Adipocyte (in vitro differentiated cells): ENCODE results near the gene C4orf50.

Experiments used
- DNase-seq: peaks from one replicate; pipeline ENCODE4 v3.0.0-alpha.2; 2015; ENCODE audit warnings: low read depth
- H3K27me3 ChIP-seq: replicated peaks from 2 replicates; pipeline ENCODE4 v1.7.0; 2013; ENCODE audit warnings: mild to moderate bottlenecking, low read length, moderate library complexity; ENCODE audit not compliant: control insufficient read depth, insufficient read depth
- H3K36me3 ChIP-seq: 2 replicates; pipeline ENCODE4 v1.7.0; 2013; ENCODE audit warnings: low read length, mild to moderate bottlenecking, moderate library complexity; ENCODE audit not compliant: control insufficient read depth, insufficient read depth, severe bottlenecking
- H3K4me1 ChIP-seq: 2 replicates; pipeline ENCODE4 v1.7.0; 2013; ENCODE audit warnings: mild to moderate bottlenecking, low read length, moderate library complexity; ENCODE audit not compliant: control insufficient read depth, insufficient read depth
- H3K4me3 ChIP-seq: 2 replicates; pipeline ENCODE4 v1.7.0; 2013; ENCODE audit warnings: mild to moderate bottlenecking, low read length, moderate library complexity
- H3K9ac ChIP-seq: 2 replicates; pipeline ENCODE4 v1.7.0; 2013; ENCODE audit warnings: mild to moderate bottlenecking, low read length, moderate library complexity
- H3K9me3 ChIP-seq: 2 replicates; pipeline ENCODE4 v1.7.0; 2013; ENCODE audit warnings: mild to moderate bottlenecking, low read length, moderate library complexity; ENCODE audit not compliant: control insufficient read depth

C4orf50 gene

GRCh38 chr4:5883916-5884315 is 134.3 kb downstream of the C4orf50 start:
- no peak for DNase-seq
- peaks cover 8% of the 10 kb centered on the region for H3K9me3 ChIP-seq
- H3K9ac ChIP-seq, result no peak overlapping the region
- H3K27me3 ChIP-seq, result peaks cover 49% of the 10 kb centered on the region
- no peaks in the 10 kb centered on the region for H3K36me3 ChIP-seq
- H3K4me3 ChIP-seq, result no peak overlapping the region
- no peaks in the 10 kb centered on the region for H3K4me1 ChIP-seq

- Histone ChIP-seq H3K4me1 (no peaks in the 10 kb centered on the region), H3K27me3 (peaks cover 56% of the 10 kb centered on the region), H3K9ac (no peak overlapping the region), H3K9me3 (peaks cover 8% of the 10 kb centered on the region), H3K36me3 (no peaks in the 10 kb centered on the region), H3K4me3 (no peak overlapping the region)
- no peak for DNase-seq
Measured at GRCh38 chr4:5882947-5883346, 135.3 kb downstream of the C4orf50 start.

- H3K9ac ChIP-seq, result no peak overlapping the region
- peaks cover 58% of the 10 kb centered on the region for H3K27me3 ChIP-seq
- no peak for DNase-seq
- H3K36me3 ChIP-seq, result no peaks in the 10 kb centered on the region
- H3K9me3 ChIP-seq, result peaks cover 8% of the 10 kb centered on the region
- no peak overlapping the region for H3K4me3 ChIP-seq
- no peaks in the 10 kb centered on the region for H3K4me1 ChIP-seq
Measured at GRCh38 chr4:5881340-5881739, 136.9 kb downstream of the C4orf50 start.

- Histone ChIP-seq H3K9ac (no peak overlapping the region), H3K9me3 (peaks cover 8% of the 10 kb centered on the region), H3K4me3 (no peak overlapping the region), H3K36me3 (no peaks in the 10 kb centered on the region), H3K4me1 (no peaks in the 10 kb centered on the region), H3K27me3 (peaks cover 53% of the 10 kb centered on the region)
- DNase-seq, result no peak
Measured at GRCh38 chr4:5878359-5878758, 139.9 kb downstream of the C4orf50 start.

GRCh38 chr4:5877392-5877791 is 140.8 kb downstream of the C4orf50 start:
- Histone ChIP-seq H3K36me3 (no peaks in the 10 kb centered on the region), H3K9ac (no peak overlapping the region), H3K4me1 (no peaks in the 10 kb centered on the region), H3K4me3 (no peak overlapping the region), H3K27me3 (peaks cover 57% of the 10 kb centered on the region), H3K9me3 (peaks cover 8% of the 10 kb centered on the region)
- no peak for DNase-seq

- DNase-seq, result peak; percentile 34
- H3K4me3 ChIP-seq, result no peak overlapping the region
- no peaks in the 10 kb centered on the region for H3K36me3 ChIP-seq
- no peak overlapping the region for H3K9ac ChIP-seq
- no peaks in the 10 kb centered on the region for H3K4me1 ChIP-seq
- no peaks in the 10 kb centered on the region for H3K9me3 ChIP-seq
- H3K27me3 ChIP-seq, result peaks cover 45% of the 10 kb centered on the region
Measured at GRCh38 chr4:5874811-5875449, 143.3 kb downstream of the C4orf50 start.

- H3K9me3 ChIP-seq, result no peaks in the 10 kb centered on the region
- no peaks in the 10 kb centered on the region for H3K4me1 ChIP-seq
- H3K9ac ChIP-seq, result no peak overlapping the region
- H3K27me3 ChIP-seq, result peaks cover 43% of the 10 kb centered on the region
- no peak for DNase-seq
- H3K4me3 ChIP-seq, result no peak overlapping the region
- no peaks in the 10 kb centered on the region for H3K36me3 ChIP-seq
Measured at GRCh38 chr4:5870701-5871100, 147.5 kb downstream of the C4orf50 start.

- Histone ChIP-seq H3K9ac (no peak overlapping the region), H3K27me3 (peaks cover 43% of the 10 kb centered on the region), H3K4me1 (no peaks in the 10 kb centered on the region), H3K36me3 (no peaks in the 10 kb centered on the region), H3K4me3 (no peak overlapping the region), H3K9me3 (no peaks in the 10 kb centered on the region)
- no peak for DNase-seq
Measured at GRCh38 chr4:5869966-5870619, 148.1 kb downstream of the C4orf50 start.

GRCh38 chr4:5867866-5868265 is 150.4 kb downstream of the C4orf50 start:
- DNase-seq, result no peak
- peaks cover 6% of the 10 kb centered on the region for H3K4me1 ChIP-seq
- H3K27me3 ChIP-seq, result peaks cover 44% of the 10 kb centered on the region
- no peak overlapping the region for H3K9ac ChIP-seq
- H3K36me3 ChIP-seq, result no peaks in the 10 kb centered on the region
- H3K4me3 ChIP-seq, result no peak overlapping the region
- H3K9me3 ChIP-seq, result no peaks in the 10 kb centered on the region

- H3K9ac ChIP-seq, result no peak overlapping the region
- no peak for DNase-seq
- peaks cover 6% of the 10 kb centered on the region for H3K4me1 ChIP-seq
- no peaks in the 10 kb centered on the region for H3K9me3 ChIP-seq
- no peaks in the 10 kb centered on the region for H3K36me3 ChIP-seq
- H3K4me3 ChIP-seq, result no peak overlapping the region
- H3K27me3 ChIP-seq, result peaks cover 43% of the 10 kb centered on the region
Measured at GRCh38 chr4:5866841-5867813, 151.1 kb downstream of the C4orf50 start.

- DNase-seq, result no peak
- Histone ChIP-seq H3K9ac (no peak overlapping the region), H3K4me3 (no peak overlapping the region), H3K27me3 (peaks cover 54% of the 10 kb centered on the region), H3K36me3 (no peaks in the 10 kb centered on the region), H3K4me1 (peaks cover 6% of the 10 kb centered on the region), H3K9me3 (no peaks in the 10 kb centered on the region)
Measured at GRCh38 chr4:5865896-5866599, 152.2 kb downstream of the C4orf50 start.
